Upper lobe of left lung (tissue), 6 donors: ENCODE results near the gene GOSR2. TPM values are rescaled to one million over a fixed set of nuclear protein-coding genes. Genes with fewer than 3 reads are reported as not detected.

ENCODE experiments used
- ATAC-seq, 2 donors: fragments of 200-7000 bp; cut with Tn5 transposase; one replicate each; pipeline ENCODE4 v1.9.1; 2022; ENCODE audit warnings: mild to moderate bottlenecking in 2 of 2, moderate library complexity in 2 of 2; ENCODE audit not compliant: low FRiP score in 2 of 2
- DNase-seq, 2 donors: peaks; one replicate each; pipeline ENCODE4 v3.0.0-alpha.2; 2019 to 2020
- H3K27ac ChIP-seq, 4 donors: fragments of 200-600 bp; sonication (generic); one replicate each; pipeline ENCODE4 v1.5.1; 2016 to 2019
- H3K27me3 ChIP-seq, 4 donors: fragments of 200-600 bp; sonication (generic); one replicate each; pipeline ENCODE4 v1.5.1; 2017 to 2019
- H3K36me3 ChIP-seq, 4 donors: fragments of 200-600 bp; sonication (generic); one replicate each; pipeline ENCODE4 v1.5.1; 2016 to 2019
- H3K4me1 ChIP-seq, 4 donors: fragments of 200-600 bp; sonication (generic); one replicate each; pipeline ENCODE4 v1.5.1; 2018 to 2019
- H3K4me3 ChIP-seq, 4 donors: fragments of 200-600 bp; sonication (generic); one replicate each; pipeline ENCODE4 v1.5.1; 2017 to 2019; ENCODE audit warnings: mild to moderate bottlenecking in 2 of 4, moderate library complexity in 1 of 4
- H3K9me3 ChIP-seq, 4 donors: fragments of 200-600 bp; sonication (generic); one replicate each; pipeline ENCODE4 v1.5.1; 2018 to 2019
- CTCF ChIP-seq, 6 experiments: fragments of 450-650 bp in 4 of 6; fragments of 200-600 bp in 2 of 6; sonication (generic) in 2 of 6; IDR thresholded peaks; one replicate each; pipeline ENCODE4 v1.5.1; 2016 to 2019; ENCODE audit warnings: antibody characterized with exemption in 6 of 6
- EP300 ChIP-seq, 4 donors: sonication (generic); formaldehyde crosslinking; IDR thresholded peaks; one replicate each; pipeline ENCODE4 v1.5.1; 2017; ENCODE audit warnings: antibody characterized with exemption in 4 of 4, control low read depth in 2 of 4
- POLR2A ChIP-seq, 4 donors: fragments of 450-650 bp; IDR thresholded peaks; one replicate each; pipeline ENCODE4 v1.5.1; 2016 to 2017; ENCODE audit warnings: antibody characterized with exemption in 4 of 4, mild to moderate bottlenecking in 2 of 4
- POLR2AphosphoS5 ChIP-seq, 2 donors: sonication (generic); formaldehyde crosslinking; IDR thresholded peaks; one replicate each; pipeline ENCODE4 v1.5.1; 2017; ENCODE audit warnings: antibody characterized with exemption in 2 of 2
- WGBS, 2 donors: methylation state at CpG; one replicate each; pipeline ENCODE4 v1.1.5; 2017 to 2018; 5-methylcytosine and 5-hydroxymethylcytosine counted together
- total RNA-seq, 6 donors: library from RNA; depleted of rRNA in 4 of 6; stranded (reverse); fragments of >200 nt in 4 of 6; gene quantifications; one replicate each; pipeline versions ENCODE4 v1.1.0 to v1.2.1, GENCODE V29; 2016 to 2021
- donor health status: DM: no; HTN: no; CAD: no; lungs with moderate emphysema.
- donor health status: DM: no; HTN: yes; CAD: no; lungs with severe emphysema.

GOSR2 gene
- total RNA-seq, 6 donors from 2014 or later: 40.3 to 79.6 (median 50.8) TPM

GRCh38 chr17:46911311-46911710, 11.6 kb upstream of the GOSR2 start:
- ATAC-seq (no peak), DNase-seq (no peak)
- no peaks in the 10 kb centered on the region for H3K36me3 ChIP-seq
- H3K27ac ChIP-seq: no peak overlapping the region
- H3K4me3 ChIP-seq: no peak overlapping the region
- no peaks in the 10 kb centered on the region for H3K27me3 ChIP-seq
- WGBS, 2 donors: 85 to 94% methylated on average over 3 of the region's 3 CpGs
- no peaks in the 10 kb centered on the region for H3K9me3 ChIP-seq
- peaks cover 0 to 10% (median 2%) of the 10 kb centered on the region in 4 donors for H3K4me1 ChIP-seq
- TF ChIP-seq POLR2AphosphoS5 (IDR thresholded peaks at IDR 0.05): no peak
- no peak for TF ChIP-seq EP300 (IDR thresholded peaks at IDR 0.05)
- TF ChIP-seq CTCF (IDR thresholded peaks at IDR 0.05): no peak
- TF ChIP-seq POLR2A (IDR thresholded peaks at IDR 0.05): no peak

GRCh38 chr17:46915596-46915995, 7.4 kb upstream of the GOSR2 start:
- DNase-seq (no peak), ATAC-seq (no peak)
- Histone ChIP-seq H3K27ac (no peak overlapping the region), H3K4me3 (no peak overlapping the region), H3K27me3 (no peaks in the 10 kb centered on the region), H3K36me3 (no peaks in the 10 kb centered on the region), H3K9me3 (no peaks in the 10 kb centered on the region), H3K4me1 (no peaks in the 10 kb centered on the region)
- TF ChIP-seq CTCF (IDR thresholded peaks at IDR 0.05) (no peak), POLR2A (IDR thresholded peaks at IDR 0.05) (no peak), EP300 (IDR thresholded peaks at IDR 0.05) (no peak), POLR2AphosphoS5 (IDR thresholded peaks at IDR 0.05) (no peak)
- WGBS, 2 donors: 40% methylated on average over 1 of the region's 1 CpG; no CpG with 5 or more reads in 1 of the 2 donors

GRCh38 chr17:46916211-46916610, 6.7 kb upstream of the GOSR2 start:
- TF ChIP-seq POLR2AphosphoS5 (IDR thresholded peaks at IDR 0.05): no peak
- TF ChIP-seq POLR2A (IDR thresholded peaks at IDR 0.05): no peak
- no peak overlapping the region for H3K4me3 ChIP-seq
- DNase-seq (no peak), ATAC-seq (no peak)
- H3K27ac ChIP-seq: no peak overlapping the region
- no peaks in the 10 kb centered on the region for H3K36me3 ChIP-seq
- WGBS, 2 donors: 92% methylated on average over 2 of the region's 2 CpGs
- no peaks in the 10 kb centered on the region for H3K9me3 ChIP-seq
- H3K27me3 ChIP-seq: no peaks in the 10 kb centered on the region
- no peaks in the 10 kb centered on the region for H3K4me1 ChIP-seq

DNA sequence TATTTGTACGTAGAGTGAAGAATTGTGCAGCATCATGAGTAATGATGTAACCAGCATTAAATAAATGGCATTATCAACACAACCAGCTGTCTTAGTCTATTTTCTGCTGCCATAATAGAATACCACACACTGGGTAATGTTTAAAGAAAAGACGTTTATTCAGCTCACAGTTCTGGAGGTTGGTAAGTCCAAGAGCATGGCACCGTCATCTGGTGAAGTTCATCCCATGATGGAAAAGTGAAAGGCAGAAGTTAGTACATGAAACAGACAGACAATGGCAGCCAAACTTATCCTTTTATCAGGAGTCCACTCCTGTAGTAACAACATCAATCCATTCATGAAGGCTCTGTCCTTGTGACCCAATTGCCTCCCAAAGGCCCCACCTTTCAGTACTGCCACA, 6.3 kb upstream of the GOSR2 start:
- Histone ChIP-seq H3K27me3 (no peaks in the 10 kb centered on the region), H3K4me1 (no peaks in the 10 kb centered on the region), H3K4me3 (no peak overlapping the region), H3K36me3 (no peaks in the 10 kb centered on the region), H3K27ac (no peak overlapping the region), H3K9me3 (no peaks in the 10 kb centered on the region)
- TF ChIP-seq EP300 (IDR thresholded peaks at IDR 0.05): no peak
- no peak for TF ChIP-seq CTCF (IDR thresholded peaks at IDR 0.05)
- no peak for TF ChIP-seq POLR2A (IDR thresholded peaks at IDR 0.05)
- no peak for TF ChIP-seq POLR2AphosphoS5 (IDR thresholded peaks at IDR 0.05)
- DNase-seq: no peak
- 88 to 93% methylated on average over 3 of the region's 3 CpGs for WGBS, 2 donors
- no peak for ATAC-seq

GRCh38 chr17:46917041-46917440, 5.9 kb upstream of the GOSR2 start:
- no peaks in the 10 kb centered on the region for H3K4me1 ChIP-seq
- DNase-seq (no peak), ATAC-seq (no peak)
- no peak overlapping the region for H3K27ac ChIP-seq
- H3K36me3 ChIP-seq: no peaks in the 10 kb centered on the region
- H3K4me3 ChIP-seq: no peak overlapping the region
- no peaks in the 10 kb centered on the region for H3K9me3 ChIP-seq
- TF ChIP-seq EP300 (IDR thresholded peaks at IDR 0.05): no peak
- no peak for TF ChIP-seq POLR2A (IDR thresholded peaks at IDR 0.05)
- TF ChIP-seq POLR2AphosphoS5 (IDR thresholded peaks at IDR 0.05): no peak
- TF ChIP-seq CTCF (IDR thresholded peaks at IDR 0.05): no peak
- no peaks in the 10 kb centered on the region for H3K27me3 ChIP-seq
